Stimulated activated CD4-positive, alpha-beta T cell treated with anti-CD3 and anti-CD28 coated beads, TNF-alpha, amount 100 ng/mL, for 24 hours (primary cell): Measurements from ENCODE around the gene MYH7B.

Source experiments
- DNase-seq, 3 experiments: peaks; one replicate each; pipeline ENCODE4 v3.0.0-alpha.2; 2020; ENCODE audit warnings: low read depth in 3 of 3

MYH7B gene

DNA sequence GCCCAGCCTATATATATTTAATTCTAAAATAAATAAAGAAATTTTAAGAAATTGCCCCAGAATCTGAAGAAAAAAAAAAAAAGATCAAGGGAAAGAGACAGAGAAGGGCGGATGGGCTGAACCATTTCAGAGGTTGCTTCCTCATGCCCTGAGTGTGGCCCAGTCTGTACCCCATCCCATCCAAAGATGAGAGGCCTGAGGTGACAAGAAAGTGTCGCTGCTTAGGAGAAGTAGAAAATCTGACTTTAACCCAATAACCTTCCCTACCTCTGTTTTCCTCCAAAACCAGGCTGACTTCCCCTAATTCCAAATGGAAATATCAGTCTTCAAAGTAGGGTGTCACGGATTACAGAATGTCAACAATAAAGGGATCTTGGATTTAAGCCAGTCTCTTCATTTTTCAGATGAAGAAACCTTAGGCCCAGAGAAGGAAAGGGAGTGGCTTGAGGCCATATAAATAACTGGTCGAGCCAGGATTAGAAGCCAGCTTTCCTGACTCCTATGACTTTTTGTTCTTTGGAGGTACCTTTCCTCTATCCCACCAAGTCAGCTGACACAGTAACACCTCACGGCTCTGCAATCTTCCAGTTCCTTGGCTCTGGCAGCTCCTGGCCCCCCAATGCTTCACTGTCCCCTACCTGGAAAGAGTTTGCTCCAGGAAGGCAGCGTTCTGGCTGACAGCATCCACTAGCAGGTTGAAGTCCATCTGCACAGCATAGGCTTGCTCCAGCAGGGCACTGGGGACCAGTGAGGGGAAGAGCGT is 10.2 kb upstream of the MYH7B start:
- no peak for DNase-seq

DNA sequence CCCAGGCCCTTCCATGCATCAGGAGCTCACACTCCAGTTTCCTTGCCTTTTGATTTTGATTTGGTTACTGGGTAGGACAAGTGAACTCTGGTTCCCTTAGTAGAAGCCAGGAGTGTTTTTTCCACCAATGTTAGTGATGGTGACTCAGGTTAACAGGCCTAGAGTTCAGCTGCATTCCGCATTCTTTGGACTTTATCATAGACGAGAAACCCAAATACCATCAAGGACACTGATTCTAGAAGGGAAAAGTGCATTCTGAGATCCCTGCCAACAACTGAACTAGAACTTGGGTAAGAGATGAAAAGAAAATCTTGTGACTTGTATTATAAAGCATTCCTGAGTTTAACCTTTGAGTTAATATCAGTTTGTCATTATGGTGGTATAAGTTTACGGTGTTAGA is 9.0 kb upstream of the MYH7B start:
- no peak for DNase-seq

GRCh38 chr20:34947336-34947735 is 8.3 kb upstream of the MYH7B start:
- DNase-seq, result no peak

GRCh38 chr20:34948030-34948429 is 7.6 kb upstream of the MYH7B start:
- no peak for DNase-seq

- DNase-seq, result no peak
Observed at GRCh38 chr20:34949120-34949519, 6.5 kb upstream of the MYH7B start.

DNA sequence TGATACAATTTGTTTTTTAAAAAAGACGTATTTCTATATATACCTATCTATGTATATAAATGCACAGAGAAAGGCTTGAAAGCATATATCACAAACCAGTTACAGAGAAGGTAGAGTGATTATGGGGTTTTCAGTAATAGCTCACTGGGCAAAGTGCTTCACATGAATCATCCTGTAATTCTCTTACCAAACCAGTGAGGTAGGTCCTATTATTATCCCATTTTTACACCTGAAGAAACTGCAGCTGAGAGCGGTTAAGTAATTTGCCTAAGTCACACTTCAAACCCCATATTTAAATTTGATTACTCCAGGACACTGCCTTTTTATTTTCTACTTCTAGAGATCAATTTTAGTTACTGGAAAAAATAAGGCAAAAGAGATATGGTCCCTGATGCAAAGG is 4.4 kb upstream of the MYH7B start:
- no peak for DNase-seq

- DNase-seq, result no peak
Observed at GRCh38 chr20:34951652-34952051, 4.0 kb upstream of the MYH7B start.

DNA sequence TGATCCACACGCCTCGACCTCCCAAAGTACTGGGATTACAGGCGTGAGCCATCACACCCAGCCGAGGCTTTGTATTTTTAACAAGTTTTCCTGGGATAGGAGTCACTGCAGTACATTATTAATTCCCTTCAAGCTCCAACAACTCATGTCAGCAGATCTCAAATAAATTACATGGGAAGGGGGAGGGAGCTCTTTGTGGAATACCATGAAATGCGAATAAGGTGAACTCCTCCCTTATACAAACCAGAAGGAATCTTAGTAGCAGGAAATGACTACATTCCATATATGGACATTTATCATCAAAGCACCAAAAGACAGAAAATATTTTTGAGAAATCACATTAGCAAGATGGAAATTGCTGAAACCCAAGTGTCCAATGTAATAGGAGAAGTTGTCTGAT is 3.0 kb upstream of the MYH7B start:
- DNase-seq, result no peak

DNA sequence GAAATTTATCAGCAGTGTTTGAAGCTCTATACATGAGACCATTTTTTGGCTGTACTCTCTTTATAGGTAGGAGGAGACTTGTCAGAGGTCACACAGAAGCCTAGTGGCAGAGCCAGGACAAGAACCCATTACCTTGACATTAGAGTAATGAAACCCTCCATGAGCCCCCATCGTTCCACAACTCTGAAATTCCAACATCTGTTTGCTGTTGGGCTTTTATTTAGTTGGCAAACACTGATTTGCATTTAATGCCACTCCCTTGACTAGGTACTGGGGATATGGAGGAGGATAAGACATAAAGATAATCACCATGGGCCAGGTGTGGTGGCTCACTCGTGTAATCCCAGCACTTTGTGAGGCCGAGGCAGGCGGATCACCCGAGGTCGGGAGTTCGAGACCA is 1.7 kb upstream of the MYH7B start:
- no peak for DNase-seq

- DNase-seq, result peak in 1 of 3 experiments; percentile 2
Observed at GRCh38 chr20:34954904-34955230, 801 bp upstream of the MYH7B start.

DNA sequence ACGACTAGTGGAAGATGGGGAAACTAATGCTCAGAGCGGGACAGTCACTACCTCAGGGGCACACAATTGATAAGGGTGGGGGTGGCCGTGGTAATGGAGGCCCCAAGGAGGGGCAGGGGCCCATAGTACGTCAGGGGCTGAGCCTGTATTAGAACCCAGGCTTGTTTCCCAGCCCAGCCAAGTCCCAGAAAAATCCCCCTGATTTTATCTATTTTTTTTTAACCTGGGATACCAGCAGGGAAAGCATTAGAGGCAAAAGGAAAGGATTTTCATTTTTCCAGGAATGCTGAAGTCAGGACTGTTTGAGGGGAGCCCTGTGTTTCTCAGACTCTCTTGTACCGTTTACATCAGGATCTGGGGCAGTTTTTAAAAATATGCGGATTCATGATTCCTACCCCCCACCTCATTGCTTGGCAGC is 382 bp downstream of the MYH7B start:
- no peak for DNase-seq

- DNase-seq, result no peak
Observed at GRCh38 chr20:34956751-34957472, 1.2 kb downstream of the MYH7B start.

- DNase-seq, result no peak
Observed at GRCh38 chr20:34964486-34964885, 8.8 kb downstream of the MYH7B start.

DNA sequence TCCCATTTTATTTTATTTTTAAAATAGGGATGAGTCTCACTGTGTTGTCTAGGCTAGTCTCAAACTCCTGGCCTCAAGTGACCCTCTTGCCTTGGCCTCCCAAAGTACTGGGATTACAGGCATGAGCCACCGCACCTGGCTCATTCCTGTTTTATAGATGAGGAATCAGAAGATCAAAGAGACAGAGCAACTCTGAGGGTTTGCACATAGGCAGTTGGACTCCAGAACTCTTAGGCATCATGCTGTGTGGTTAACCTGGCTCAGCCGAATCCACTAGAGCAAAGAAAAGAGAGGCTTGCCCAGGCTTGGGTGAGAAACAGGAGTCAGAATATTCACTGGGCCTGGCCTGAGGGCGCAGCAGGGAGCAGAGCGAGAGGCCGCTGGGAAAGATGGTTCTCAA is 9.4 kb downstream of the MYH7B start:
- no peak for DNase-seq

DNA sequence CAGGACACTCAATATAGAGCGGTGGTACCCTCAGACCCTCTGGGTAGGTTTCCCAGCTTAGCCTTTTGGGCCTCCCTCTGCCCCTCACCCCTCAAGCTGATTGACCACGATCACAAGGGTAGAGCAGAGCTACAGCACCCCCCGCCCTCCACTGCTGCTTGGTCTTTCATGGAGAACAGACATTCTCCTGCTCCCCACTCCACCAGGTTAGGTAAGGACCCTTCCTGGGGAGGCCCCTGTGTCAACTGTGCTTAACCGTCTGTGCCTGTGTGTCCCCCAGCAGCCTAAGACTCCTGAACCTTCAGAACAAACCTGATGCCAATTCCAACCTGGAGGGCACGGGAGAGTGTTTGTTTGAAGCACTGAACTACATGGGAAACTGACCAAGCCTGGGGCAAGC is 11.8 kb downstream of the MYH7B start:
- DNase-seq, result no peak

- DNase-seq, result no peak
Observed at GRCh38 chr20:34968042-34968775, 12.5 kb downstream of the MYH7B start.

- DNase-seq, result no peak
Observed at GRCh38 chr20:34970193-34970840, 14.6 kb downstream of the MYH7B start.

GRCh38 chr20:34970846-34971560 is 15.3 kb downstream of the MYH7B start:
- DNase-seq, result no peak

DNA sequence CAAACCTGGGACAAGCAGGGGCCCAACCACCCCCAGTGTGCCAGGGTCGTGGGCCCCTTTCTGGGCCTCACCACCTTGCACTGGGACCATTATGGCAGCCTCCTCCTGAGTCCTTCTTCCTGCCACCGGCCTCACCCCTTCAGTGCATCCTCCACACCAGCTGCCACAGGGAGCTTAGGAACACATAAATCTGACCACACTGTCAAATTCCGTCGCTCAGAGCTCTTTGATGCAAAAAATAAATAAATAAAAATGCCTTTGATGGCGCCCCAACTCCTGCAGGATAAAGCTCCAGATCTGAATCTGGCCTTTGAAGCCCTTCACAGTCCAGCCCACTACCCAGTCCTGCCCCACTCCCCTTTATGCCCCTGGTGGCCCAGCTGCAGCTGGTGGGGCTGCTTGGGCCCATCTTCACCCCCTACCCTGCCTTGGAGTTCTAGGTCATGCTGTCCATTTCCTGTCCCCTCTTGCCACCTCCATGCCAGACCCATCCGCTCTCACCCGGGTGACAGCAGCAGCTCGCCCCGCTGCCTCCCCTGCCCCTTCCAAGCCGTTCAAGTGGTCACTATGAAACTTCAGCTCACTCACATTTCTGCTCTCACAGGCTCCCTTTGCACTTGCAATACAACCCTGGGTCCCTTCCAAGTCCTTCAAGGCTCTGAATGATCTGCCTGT is 16.0 kb downstream of the MYH7B start:
- no peak for DNase-seq

GRCh38 chr20:34974246-34974645 is 18.6 kb downstream of the MYH7B start:
- DNase-seq, result no peak

DNA sequence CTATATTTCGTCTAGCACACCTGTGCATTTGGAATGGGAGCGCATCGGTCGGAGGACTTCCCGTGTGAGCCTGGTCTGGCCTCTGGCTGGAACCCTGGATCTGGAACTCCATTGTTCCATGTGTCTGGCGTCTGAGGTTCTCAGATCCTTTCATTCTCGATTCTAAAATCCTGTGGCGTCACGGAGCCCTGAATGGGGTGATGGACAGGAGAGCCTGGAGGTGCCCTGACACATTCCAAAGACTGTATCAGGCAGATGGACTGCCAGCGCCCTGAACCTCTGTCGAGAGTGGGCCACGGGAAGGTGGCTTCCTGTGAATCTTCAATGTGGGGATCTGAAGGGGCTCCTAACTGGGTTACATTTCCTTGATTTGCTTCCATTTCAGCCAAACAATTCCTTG is 20.6 kb downstream of the MYH7B start:
- no peak for DNase-seq
